ENCODE data around the gene COX19.

Gene COX19

GRCh38 chr7:957418-958220 lies 17.7 kb downstream of the COX19 start:
- H3K27ac Mint-ChIP-seq: peak overlapping the region; percentile 74
- DNase-seq: peak; percentile 39
- TF ChIP-seq, protein P1, sequence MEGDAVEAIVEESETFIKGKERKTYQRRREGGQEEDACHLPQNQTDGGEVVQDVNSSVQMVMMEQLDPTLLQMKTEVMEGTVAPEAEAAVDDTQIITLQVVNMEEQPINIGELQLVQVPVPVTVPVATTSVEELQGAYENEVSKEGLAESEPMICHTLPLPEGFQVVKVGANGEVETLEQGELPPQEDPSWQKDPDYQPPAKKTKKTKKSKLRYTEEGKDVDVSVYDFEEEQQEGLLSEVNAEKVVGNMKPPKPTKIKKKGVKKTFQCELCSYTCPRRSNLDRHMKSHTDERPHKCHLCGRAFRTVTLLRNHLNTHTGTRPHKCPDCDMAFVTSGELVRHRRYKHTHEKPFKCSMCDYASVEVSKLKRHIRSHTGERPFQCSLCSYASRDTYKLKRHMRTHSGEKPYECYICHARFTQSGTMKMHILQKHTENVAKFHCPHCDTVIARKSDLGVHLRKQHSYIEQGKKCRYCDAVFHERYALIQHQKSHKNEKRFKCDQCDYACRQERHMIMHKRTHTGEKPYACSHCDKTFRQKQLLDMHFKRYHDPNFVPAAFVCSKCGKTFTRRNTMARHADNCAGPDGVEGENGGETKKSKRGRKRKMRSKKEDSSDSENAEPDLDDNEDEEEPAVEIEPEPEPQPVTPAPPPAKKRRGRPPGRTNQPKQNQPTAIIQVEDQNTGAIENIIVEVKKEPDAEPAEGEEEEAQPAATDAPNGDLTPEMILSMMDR (IDR thresholded peaks at IDR 0.05): no peak
- H3K9me3 Mint-ChIP-seq: peaks cover 4% of the 10 kb centered on the region
- no peaks in the 10 kb centered on the region for H3K36me3 Mint-ChIP-seq (ENCODE audit: low read depth)
- H3K4me3 Mint-ChIP-seq: no peak overlapping the region
- H3K4me1 Mint-ChIP-seq: peaks cover 32% of the 10 kb centered on the region
- peaks cover 29% of the 10 kb centered on the region for H3K27me3 Mint-ChIP-seq (ENCODE audit: low read depth, poor library complexity)

DNA sequence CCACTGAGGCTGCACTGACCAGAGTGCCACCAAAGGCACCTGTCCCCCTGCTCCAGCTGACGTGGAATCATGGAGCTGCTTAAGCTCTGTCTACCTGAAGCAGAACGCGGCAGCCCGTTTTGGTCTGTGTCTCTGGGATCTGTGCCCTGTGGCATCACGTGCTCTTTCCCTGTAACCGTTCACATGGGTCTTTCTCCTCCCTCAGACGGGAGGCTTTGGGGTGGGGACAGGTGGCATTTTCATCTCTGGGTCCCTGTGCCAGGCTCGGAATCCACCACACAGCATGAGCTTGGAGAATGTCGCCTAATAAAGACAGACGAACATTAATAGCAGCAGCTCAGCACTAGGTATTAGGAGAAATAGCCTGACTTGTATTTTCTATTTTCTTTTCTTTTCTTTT lies 19.3 kb downstream of the COX19 start:
- Mint-ChIP-seq H3K4me1 (peaks cover 21% of the 10 kb centered on the region), H3K4me3 (peak overlapping the region; percentile 74), H3K36me3 (ENCODE audit: low read depth) (no peaks in the 10 kb centered on the region), H3K27ac (no peak overlapping the region), H3K9me3 (no peaks in the 10 kb centered on the region), H3K27me3 (ENCODE audit: low read depth, poor library complexity) (peaks cover 40% of the 10 kb centered on the region)
- TF ChIP-seq, protein P1 (IDR thresholded peaks at IDR 0.05): no peak
- no peak for DNase-seq

DNA sequence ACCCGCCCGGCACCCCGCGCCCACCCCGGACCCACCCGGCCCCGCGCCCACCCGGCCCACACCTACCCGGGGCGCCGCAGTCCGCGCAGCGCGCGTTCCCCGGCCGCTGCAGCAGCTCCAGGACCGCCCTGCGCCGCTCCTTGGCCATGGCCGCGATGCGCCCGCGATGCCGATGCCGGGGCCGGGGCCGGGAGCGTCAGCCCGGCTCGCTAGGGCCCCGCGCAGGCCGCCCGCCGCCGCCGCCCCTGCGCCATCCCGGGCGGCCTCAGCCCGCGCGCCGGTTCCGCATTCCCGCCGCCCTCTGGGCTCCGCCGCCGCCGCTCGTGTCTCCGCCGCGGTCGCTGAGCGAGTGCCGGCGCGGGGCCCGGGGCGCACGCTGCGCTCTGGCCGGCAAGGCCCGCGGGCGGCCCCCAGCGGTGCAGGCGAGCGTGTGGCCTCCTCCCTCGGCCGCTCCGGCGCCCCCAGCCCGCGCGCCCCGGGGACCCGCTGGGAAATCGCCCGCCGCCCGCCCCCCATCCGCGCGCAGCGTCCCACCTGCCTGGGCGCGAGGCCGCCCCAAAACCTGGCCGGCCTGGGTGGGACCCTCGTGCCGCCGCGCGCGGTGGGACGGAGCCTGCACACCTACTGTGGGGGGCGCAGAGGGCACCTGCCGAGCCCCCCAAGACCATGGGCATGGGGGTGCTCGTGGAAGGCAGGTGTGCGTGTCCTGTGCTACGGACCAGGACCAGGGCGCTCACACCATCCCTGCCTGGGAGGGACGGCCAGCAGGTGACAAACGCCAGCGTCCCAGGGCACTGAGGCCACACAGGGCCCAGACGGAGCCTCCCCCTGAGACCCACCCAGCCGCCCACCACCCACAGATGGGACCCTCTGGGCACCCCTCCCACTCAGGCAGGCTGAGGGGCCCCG lies 20.8 kb downstream of the COX19 start, which contains the start of gene ADAP1:
Gene ADAP1, minus strand, starts transcription at position 351 of the 909 bp plus-strand sequence. Its CDS starts 203 bp downstream, at position 148.
- no peaks in the 10 kb centered on the region for H3K36me3 Mint-ChIP-seq (ENCODE audit: low read depth)
- TF ChIP-seq, protein P1 (IDR thresholded peaks at IDR 0.05): no peak
- no peaks in the 10 kb centered on the region for H3K9me3 Mint-ChIP-seq
- H3K27ac Mint-ChIP-seq: no peak within 1 kb of the TSS
- DNase-seq: peak; percentile 76
- H3K27me3 Mint-ChIP-seq (ENCODE audit: low read depth, poor library complexity): peaks cover 52% of the 10 kb centered on the region
- H3K4me1 Mint-ChIP-seq: peaks cover 10% of the 10 kb centered on the region
- H3K4me3 Mint-ChIP-seq: peak within 1 kb of the TSS; percentile 76

DNA sequence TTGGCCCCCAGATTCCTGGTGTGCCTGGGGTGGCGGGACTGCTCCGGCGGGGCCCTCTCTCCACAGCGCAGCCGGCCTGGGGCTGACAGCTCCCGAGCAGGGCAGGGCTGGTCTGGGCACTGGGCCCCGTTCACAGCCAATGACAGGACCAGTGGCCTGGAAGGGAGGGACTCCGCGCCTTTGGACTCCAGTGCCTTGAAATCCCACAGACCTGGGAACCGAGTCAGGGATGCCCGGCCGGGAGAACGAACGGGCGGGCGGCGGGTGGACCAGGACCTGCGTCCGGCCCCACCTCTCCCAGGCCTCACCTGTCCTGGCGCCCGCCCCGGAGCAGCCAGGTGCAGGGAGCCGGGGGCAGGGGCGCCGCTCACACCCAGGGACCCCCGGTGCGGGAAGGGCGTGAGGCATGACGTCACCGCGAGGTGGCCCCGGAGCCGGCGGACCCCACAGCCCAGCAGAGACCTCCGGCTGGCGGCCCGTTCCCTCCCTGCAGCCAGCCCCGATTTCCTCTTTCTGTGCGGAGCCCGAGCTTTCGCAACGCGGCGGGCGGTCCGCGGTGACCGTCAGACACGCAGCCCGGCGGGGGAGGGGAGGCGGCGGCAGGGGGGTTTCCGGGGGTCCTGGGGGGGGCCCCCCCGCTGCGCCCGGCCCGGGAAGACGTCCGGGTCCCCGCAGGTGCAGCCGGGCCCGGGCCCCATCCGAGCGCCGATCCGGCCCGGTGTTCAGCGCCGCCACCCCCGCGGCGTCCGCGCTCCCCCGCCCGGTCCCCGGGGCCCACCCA lies 21.6 kb downstream of the COX19 start:
- Mint-ChIP-seq H3K4me1 (peaks cover 5% of the 10 kb centered on the region), H3K27me3 (ENCODE audit: low read depth, poor library complexity) (peaks cover 55% of the 10 kb centered on the region), H3K27ac (no peak overlapping the region), H3K4me3 (peak overlapping the region; percentile 50), H3K36me3 (ENCODE audit: low read depth) (no peaks in the 10 kb centered on the region), H3K9me3 (no peaks in the 10 kb centered on the region)
- peak; percentile 58 for DNase-seq
- TF ChIP-seq, protein P1 (IDR thresholded peaks at IDR 0.05): no peak

DNA sequence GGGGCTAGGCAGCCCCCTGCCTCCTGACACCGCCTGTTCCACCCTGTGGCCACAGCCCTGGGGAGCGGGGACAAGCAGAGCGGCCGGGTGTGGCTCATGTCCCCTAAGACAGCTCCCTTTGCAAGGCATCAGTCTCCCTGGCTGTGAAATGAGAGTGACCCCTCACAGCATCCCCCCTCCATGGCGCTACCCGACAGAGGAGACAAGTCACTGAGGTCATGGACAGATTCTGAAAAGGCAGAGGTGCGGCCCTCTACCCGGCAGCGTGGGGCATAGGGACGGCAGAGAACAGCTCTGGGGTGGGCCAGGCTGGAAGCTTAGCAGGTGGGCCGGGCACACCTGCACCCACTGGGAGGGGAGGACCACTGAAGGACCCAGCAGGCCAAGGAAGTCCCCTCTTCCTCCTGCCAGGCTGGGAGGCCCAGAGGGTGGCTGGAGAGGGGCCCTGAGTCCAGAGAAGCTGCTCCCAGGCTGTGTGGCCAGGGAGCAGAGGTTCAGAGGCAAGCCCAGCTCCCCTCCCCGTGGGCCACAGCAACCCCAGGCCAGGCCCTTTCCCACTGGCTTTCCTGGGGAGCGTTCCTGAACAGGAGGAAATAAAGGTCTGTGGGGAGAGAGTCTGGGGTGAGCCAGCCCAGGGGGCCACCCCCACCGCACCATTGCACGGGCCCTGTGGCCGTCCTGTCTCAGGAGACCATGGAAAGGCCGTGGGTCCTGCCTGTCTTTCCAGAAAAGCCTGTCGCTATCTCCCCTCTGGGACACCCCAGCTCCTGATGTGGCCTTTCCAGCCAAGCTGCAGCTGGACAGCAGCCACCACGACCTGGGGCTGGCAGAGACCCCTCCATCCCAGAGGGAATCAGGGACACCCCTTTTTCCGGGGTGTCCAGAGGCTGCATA lies 22.6 kb downstream of the COX19 start:
- Mint-ChIP-seq H3K4me3 (no peak overlapping the region), H3K9me3 (no peaks in the 10 kb centered on the region), H3K36me3 (ENCODE audit: low read depth) (no peaks in the 10 kb centered on the region), H3K27me3 (ENCODE audit: low read depth, poor library complexity) (peaks cover 59% of the 10 kb centered on the region), H3K4me1 (peaks cover 5% of the 10 kb centered on the region), H3K27ac (no peak overlapping the region)
- TF ChIP-seq, protein P1 (IDR thresholded peaks at IDR 0.05): no peak
- no peak for DNase-seq
